ENCODE data around the gene CGB7. TPM values are rescaled to one million over a fixed set of nuclear protein-coding genes. Genes with fewer than 3 reads are reported as not detected.

The CGB7 gene
- total RNA-seq, 1 donor from 2014 or later, result not detected

DNA sequence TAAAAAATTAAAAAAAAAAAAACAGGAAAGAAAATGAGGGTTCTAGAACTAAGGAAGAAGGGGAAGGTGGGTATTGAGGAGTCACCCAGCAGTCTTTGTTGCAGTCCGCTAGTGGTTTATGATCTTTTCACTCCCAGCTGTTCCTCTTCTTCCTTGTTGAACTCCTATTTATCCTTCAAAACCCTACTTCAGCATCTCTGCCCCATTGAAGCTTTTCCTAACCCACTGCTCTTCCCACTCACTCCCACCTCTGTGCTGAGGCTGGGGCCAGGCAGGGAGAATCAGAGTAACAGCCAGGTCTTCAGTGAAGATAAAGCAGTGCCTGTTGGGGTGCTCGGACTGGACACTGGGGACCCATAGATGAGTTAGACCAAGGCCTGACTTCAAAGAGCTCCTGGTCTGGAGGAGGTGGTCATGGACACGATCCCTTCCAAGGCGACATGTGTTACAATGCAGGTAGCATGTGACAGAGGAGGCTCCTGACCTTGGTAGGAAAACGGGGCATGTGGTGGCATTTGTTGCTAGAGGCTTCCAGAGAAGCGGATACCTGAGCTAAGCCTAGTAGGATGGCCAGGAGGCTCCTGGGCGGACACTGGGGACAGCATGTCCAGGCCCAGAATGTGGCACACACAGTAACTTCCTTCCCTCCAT, 52.5 kb downstream of the CGB7 start:
- TF ChIP-seq, protein P1, sequence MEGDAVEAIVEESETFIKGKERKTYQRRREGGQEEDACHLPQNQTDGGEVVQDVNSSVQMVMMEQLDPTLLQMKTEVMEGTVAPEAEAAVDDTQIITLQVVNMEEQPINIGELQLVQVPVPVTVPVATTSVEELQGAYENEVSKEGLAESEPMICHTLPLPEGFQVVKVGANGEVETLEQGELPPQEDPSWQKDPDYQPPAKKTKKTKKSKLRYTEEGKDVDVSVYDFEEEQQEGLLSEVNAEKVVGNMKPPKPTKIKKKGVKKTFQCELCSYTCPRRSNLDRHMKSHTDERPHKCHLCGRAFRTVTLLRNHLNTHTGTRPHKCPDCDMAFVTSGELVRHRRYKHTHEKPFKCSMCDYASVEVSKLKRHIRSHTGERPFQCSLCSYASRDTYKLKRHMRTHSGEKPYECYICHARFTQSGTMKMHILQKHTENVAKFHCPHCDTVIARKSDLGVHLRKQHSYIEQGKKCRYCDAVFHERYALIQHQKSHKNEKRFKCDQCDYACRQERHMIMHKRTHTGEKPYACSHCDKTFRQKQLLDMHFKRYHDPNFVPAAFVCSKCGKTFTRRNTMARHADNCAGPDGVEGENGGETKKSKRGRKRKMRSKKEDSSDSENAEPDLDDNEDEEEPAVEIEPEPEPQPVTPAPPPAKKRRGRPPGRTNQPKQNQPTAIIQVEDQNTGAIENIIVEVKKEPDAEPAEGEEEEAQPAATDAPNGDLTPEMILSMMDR (IDR thresholded peaks at IDR 0.05; ENCODE audit: unreplicated experiment), result no peak
- Mint-ChIP-seq H3K4me1 (ENCODE audit: unreplicated experiment) (no peaks in the 10 kb centered on the region), H3K36me3 (ENCODE audit: low read depth, unreplicated experiment) (peaks cover 12% of the 10 kb centered on the region), H3K27ac (ENCODE audit: unreplicated experiment) (no peak overlapping the region), H3K4me3 (ENCODE audit: unreplicated experiment) (no peak overlapping the region), H3K9me3 (ENCODE audit: unreplicated experiment) (no peaks in the 10 kb centered on the region), H3K27me3 (ENCODE audit: unreplicated experiment) (peaks cover 5% of the 10 kb centered on the region)
- DNase-seq (ENCODE audit: low spot score), result no peak

Small RNA genes lying within 50 kb of the gene (microRNA-seq; reads per million reads assigned to microRNA genes)
- gene MIR6798 (ENCODE audit: unreplicated experiment), result 1.2 reads per million, percentile 17 among the genes with 10 or more reads in this experiment

Other genes starting within 250 kb of the CGB7 start
- gene BCAT2, start 246.7 kb downstream of the CGB7 start, total RNA-seq (ENCODE audit: unreplicated experiment), result 35.0 TPM
- 65.6 TPM for gene HSD17B14, start 221.3 kb downstream of the CGB7 start, total RNA-seq (ENCODE audit: unreplicated experiment)
- gene PLEKHA4, start 189.1 kb downstream of the CGB7 start, total RNA-seq (ENCODE audit: unreplicated experiment), result 14.1 TPM
- gene PPP1R15A, start 185.3 kb downstream of the CGB7 start, total RNA-seq (ENCODE audit: unreplicated experiment), result 65.8 TPM
- 4.3 TPM for gene TULP2, start 159.0 kb downstream of the CGB7 start, total RNA-seq (ENCODE audit: unreplicated experiment)
- gene NUCB1, start 157.4 kb downstream of the CGB7 start, total RNA-seq (ENCODE audit: unreplicated experiment), result 244 TPM
- 1.0 TPM for gene DHDH, start 124.0 kb downstream of the CGB7 start, total RNA-seq (ENCODE audit: unreplicated experiment)
- 286 TPM for gene BAX, start 102.9 kb downstream of the CGB7 start, total RNA-seq (ENCODE audit: unreplicated experiment)
- gene FTL, start 92.4 kb downstream of the CGB7 start, total RNA-seq (ENCODE audit: unreplicated experiment), result 1,109 TPM
- 45.7 TPM for gene GYS1, start 64.4 kb downstream of the CGB7 start, total RNA-seq (ENCODE audit: unreplicated experiment)
- gene RUVBL2, start 63.9 kb downstream of the CGB7 start, total RNA-seq (ENCODE audit: unreplicated experiment), result 80.6 TPM
- 1.4 TPM for gene LHB, start 40.7 kb downstream of the CGB7 start, total RNA-seq (ENCODE audit: unreplicated experiment)
- gene CGB3, start 33.4 kb downstream of the CGB7 start, total RNA-seq (ENCODE audit: unreplicated experiment), result not detected
- gene CGB2, start 25.9 kb downstream of the CGB7 start, total RNA-seq (ENCODE audit: unreplicated experiment), result not detected
- gene CGB1, start 20.9 kb downstream of the CGB7 start, total RNA-seq (ENCODE audit: unreplicated experiment), result not detected
- gene CGB5, start 13.9 kb downstream of the CGB7 start, total RNA-seq (ENCODE audit: unreplicated experiment), result not detected
- gene CGB8, start 8.6 kb downstream of the CGB7 start, total RNA-seq (ENCODE audit: unreplicated experiment), result not detected
- not detected for gene NTF4, start 7.1 kb upstream of the CGB7 start, total RNA-seq (ENCODE audit: unreplicated experiment)
- not detected for gene KCNA7, start 14.9 kb upstream of the CGB7 start, total RNA-seq (ENCODE audit: unreplicated experiment)
- gene SNRNP70, start 27.7 kb upstream of the CGB7 start, total RNA-seq (ENCODE audit: unreplicated experiment), result 203 TPM
- 5.8 TPM for gene LIN7B, start 56.6 kb upstream of the CGB7 start, total RNA-seq (ENCODE audit: unreplicated experiment)
- gene C19orf73, start 61.4 kb upstream of the CGB7 start, total RNA-seq (ENCODE audit: unreplicated experiment), result 0.51 TPM
- gene PPFIA3, start 61.8 kb upstream of the CGB7 start, total RNA-seq (ENCODE audit: unreplicated experiment), result 19.7 TPM
- 0.72 TPM for gene HRC, start 97.6 kb upstream of the CGB7 start, total RNA-seq (ENCODE audit: unreplicated experiment)
- gene TRPM4, start 100.0 kb upstream of the CGB7 start, total RNA-seq (ENCODE audit: unreplicated experiment), result 75.3 TPM

Data from endothelial cell (in vitro differentiated cells).